ENCODE measurements around the gene CAT.

The CAT gene

DNA sequence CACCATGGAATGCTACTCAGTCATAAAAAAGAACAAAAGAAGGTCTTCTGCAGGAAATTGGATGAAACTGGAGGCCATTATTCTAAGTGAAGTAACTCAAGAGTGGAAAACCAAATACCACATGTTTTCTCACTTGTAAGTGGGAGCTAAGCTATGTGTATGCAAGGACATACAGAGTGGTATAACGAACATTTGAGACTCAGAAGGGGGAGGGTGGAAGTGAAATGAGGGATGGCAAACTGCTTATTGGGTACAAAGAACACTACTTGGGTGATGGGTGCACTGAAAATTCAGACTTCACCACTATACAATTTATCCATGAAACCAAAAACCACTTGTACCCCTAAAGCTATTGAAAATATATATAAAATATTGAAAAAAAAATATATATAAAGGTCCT is 13.4 kb upstream of the CAT start:
- no peak for DNase-seq (ENCODE audit: low spot score)

DNA sequence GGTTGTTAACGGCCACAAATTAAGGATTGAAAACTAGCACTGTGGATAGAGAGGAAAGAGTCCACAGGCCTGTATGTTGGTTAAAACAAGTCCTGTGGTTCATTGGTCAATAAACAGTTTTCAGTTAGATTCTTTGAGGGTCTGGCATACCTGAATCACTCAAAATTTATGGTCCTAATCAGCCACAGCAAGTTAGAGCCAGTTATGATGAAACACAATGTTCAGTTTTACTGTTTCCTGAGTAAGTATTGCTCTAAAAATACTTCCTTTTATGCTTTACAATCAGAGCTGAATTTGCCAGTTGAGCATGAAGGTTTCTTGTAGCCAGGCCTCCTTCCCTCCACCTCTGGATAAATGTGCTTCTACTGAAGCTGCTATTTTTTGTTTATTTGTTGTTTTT is 12.9 kb upstream of the CAT start:
- no peak for DNase-seq (ENCODE audit: low spot score)

DNA sequence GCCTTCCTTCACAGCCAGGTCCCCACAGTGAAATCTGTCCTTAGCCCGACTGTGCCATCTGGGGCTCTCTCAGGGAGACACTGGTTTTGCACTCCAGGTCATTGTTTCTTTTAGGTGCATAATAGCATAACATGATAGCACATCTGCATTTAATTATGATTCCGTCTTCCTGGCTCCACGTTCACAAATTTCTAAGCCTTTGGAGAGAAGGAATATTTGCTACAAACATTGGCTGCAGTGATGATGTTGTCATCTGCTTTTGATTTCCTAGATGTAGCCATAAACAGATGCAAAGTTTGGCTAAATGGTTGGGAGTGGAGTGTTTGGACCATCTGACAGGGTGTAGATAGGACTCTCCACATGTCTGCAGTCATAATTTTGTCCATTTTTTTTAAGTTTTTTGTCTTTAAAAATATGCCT is 12.0 kb upstream of the CAT start:
- no peak for DNase-seq (ENCODE audit: low spot score)

DNA sequence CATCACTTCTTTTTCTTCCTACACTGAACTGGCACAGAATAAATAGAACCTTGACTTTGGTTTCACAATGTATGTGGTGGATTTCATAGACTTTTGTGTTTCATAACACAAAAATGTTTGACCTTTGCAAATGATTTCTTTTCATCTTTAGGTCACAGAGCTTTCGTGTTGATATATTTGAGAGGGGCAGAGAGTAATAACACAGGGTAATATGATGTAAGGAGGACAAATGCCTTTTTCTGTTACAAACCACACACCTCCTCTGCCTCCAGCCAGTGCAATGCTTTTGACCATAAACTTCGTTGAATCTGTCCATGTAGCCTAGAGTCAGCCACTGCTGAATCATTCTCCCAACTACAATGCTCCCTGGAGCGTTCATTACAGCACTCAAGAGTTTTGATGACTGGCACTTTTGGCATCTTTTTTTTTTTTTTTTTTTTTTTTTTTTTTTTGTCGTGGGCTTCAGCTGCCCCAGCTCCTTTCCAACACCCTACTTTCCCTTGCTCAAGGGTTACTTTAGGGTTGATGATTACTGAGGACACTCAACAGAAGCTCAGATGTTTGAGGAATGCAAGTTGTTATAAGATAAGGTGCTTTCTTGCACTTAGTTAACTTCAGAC is 11.4 kb upstream of the CAT start:
- DNase-seq (ENCODE audit: low spot score), result no peak

DNA sequence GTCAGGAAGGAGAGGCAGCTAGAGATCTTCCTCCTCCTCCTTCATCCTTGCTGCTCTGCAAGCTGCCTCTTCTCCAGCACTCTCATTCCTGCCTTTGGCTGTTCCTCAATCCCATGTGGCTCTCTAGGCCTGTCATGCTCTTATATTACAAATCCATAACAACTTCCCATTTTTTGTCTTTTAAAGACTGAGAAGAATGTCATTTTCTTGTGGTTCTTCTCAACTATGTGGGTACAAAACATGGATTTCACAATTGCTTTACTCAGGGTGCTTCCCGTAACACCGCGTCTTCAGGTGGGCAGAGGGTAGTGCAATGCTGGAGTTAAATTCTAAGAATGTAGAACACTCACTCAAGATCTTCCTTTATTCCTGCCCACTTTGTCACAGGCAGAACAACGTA is 6.8 kb upstream of the CAT start:
- DNase-seq (ENCODE audit: low spot score), result no peak

DNA sequence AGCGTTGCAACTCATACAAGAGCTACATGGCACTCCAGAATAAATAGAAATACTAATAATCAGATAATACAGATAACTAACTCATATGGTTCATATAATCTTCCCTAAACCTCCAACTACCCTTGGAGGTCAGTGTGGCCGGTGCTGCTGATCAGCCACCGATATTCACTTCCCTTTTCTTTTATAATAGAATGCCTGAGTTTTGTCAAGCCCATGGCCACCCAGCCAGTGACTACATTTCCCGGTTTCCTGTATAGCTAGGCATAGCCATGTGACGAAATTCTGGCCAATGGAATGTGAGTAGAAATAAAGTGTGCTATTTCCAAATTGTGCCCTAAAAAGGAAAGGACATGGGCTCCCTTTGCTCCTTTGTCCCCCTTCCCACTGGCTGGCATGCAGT is 5.9 kb upstream of the CAT start:
- DNase-seq (ENCODE audit: low spot score), result no peak

DNA sequence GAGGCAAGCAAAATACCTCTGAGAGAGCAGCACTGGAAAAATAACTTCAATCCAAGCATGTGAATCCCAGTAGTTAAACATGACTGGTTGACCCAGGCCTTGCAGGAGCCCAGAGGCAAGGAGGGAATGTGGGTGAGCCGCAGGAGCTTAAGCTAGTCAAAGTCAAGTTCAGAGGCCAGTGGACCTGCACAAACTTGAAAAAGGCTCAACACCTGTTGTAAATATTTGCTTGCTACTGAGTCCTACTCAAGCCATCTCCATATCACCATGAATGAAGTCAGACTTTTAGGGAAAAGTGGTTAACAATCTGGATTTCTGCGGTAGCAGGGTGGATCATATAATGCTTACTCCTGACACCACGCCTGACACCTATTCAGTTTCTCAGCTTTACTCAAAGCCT is 4.8 kb upstream of the CAT start:
- DNase-seq (ENCODE audit: low spot score), result no peak

DNA sequence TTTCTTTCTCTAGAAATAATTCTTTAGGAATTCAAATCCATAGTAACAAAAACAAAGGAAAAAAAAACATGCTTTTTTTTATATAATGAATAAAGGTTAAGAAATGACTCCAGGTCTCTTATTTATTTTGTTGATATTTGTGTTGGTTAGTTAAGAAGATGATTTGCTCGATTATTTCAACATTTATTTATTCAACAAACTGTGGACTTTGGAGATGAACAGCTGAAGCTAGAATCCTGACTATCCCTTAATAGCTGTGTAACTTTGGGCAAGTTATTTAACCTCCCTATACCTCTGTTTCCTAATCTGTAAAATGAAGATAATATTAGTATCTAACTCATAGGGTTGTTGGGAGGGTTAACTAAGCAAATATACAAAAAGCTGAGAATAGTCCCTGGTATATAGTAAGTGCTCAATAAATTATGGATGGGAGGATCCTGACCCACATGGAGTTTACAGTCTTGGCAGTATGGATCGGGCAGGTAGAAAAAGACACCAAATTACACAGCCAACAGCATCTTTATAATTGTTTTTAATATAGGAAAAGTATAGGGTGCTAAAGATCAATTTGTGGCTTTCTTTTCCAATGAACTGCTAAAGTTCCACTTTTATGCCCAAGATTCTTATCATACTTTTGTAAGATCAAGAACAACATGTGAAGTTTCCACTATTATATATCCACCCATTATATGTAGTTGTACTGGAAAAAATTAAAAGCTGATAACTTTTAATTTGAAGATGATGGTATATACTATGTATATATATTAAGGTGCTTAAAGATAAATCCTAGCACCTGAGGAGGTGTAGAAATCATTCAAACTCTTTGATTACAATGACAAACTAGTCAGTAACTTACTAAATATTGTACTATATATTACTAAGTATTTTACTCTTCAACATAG is 1.3 kb upstream of the CAT start:
- no peak for DNase-seq (ENCODE audit: low spot score)

DNA sequence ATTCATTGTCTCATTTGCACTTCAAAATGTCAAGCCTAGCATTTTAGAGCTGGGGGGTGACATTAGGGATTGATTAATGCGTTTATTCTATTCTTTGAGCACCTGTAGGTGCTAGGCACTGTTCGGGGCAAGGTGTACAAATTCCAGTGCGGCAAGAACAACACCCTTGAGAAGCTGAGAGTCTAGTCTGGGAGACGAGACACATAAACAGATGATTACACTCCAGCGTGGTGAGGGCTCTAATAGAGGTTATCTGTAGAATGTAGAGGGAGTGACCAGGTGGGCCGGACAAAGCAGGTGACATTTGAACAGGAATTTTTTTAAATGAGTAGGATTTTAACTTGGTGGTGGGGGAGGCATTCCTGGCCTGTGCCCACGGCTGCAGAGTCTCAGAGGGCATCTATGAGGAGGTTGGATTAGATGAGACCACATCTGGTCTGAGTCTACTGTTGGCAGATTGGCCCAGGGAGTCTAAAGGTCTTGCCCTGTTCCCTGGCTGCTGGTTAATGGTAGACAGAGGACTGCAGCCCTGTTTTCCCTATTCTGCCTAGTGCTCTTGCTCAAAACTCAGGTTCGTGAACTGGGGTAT is 970 bp downstream of the CAT start:
- DNase-seq (ENCODE audit: low spot score), result no peak

DNA sequence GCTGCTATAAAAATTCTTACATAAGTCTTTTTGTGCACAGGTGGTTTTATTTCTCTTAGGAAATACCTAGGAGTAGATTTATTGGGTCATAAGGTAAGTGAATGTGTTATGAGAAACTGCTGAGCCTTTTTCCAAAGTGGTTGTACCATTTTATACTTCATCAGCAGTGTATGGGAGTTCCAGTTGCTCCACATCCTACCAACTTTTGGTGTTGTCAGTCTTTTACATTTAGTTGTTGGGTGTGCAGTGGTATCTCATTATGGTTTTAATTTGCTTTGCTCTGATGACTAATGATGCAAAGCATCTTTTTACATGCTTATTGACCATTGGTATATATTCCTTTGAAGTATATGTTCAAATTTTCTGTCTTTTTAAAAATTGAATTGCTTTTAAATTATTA is 3.1 kb downstream of the CAT start:
- no peak for DNase-seq (ENCODE audit: low spot score)

DNA sequence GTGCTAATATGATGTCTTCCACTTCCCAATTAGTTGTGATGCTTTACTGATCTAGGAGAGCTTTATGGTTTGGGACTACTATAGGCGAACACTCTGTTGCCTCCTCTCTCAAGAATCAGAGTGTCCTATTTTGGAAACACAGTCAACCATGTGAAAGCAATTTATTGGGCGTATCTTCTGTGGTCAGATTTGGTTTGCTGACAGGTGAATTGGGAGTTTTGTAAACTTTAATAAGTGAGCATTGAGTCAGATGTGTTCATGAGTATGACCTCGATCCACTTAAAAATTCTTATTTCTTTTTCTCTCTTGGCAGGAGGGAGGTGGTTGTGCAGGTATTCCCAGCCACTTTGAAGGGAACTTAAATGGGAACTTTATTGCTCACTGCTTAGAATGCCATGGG is 4.4 kb downstream of the CAT start:
- DNase-seq (ENCODE audit: low spot score), result no peak

DNA sequence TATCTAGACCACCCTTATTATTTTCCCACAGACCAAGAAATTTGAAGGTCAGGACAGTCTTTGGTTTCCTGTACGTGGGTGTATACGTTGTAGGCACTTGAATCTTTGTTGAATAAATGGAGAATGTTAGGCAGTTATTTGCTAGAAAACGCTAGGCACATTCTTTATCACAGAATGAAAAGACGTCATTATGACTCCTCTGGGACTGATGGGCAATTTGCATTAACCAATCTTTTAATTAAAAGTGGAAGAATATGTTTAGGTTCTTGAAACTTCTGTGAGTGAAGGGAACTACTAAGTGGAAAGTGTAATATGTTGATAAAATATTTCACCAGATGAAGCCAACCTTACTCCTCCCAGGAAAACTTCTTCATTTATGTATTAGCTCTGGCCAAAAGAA is 5.7 kb downstream of the CAT start:
- no peak for DNase-seq (ENCODE audit: low spot score)

DNA sequence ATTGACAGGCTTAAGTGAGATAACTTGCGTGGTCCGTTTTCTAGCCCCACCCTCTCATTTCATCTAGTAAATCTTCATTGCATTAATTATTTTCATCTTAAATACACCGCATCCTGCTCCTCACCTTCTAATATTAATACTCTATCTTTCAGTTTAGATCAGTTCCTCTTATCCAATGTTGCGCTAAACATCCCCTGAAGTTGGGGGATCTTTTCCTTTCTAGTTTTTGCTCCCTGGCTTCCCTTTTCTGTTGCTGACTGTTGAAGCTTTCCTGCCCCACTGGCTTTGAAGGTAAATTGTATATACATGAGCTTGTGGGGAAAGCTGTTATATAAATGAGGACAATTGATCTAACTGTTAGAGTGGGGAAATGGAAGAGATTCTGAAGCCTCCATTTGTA is 7.2 kb downstream of the CAT start:
- DNase-seq (ENCODE audit: low spot score), result no peak

DNA sequence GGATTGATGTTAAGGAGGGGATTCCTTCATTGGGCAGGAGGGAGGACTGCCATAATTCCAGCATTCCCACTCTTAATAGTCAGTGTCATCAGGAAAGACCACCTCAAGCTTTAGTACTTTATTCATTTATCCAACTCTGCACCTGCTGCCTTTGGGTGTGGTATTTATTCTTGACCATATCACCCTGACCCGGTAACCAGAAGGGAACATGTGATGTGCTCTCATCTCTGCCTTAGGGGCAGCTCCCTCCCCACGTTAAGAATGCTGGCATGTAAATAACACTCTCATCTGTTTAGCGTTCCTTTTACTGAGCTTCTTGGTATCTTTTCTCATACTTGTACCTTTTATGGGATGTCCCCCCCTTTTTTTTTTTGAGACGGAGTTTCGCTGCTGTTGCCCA is 7.7 kb downstream of the CAT start:
- no peak for DNase-seq (ENCODE audit: low spot score)

DNA sequence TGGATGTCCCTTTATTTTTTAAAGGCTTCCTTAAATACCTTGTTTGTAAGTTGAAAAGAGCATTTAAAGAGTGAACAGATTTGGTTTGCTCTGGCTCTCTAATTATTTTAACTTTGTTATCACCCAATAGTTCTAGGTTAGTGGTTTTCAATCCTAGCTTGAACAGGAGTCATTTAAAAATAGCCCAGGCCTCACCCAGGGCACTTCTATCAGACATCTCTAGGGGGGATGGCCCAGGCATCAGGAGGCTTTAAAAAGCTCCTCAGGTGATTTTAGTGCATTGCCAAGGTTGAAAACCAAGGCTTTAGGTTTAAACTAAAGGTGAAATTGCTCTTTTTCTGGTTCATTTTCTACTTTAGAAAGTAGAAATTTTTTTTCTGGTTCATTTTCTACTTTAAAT is 8.3 kb downstream of the CAT start:
- DNase-seq (ENCODE audit: low spot score), result no peak

DNA sequence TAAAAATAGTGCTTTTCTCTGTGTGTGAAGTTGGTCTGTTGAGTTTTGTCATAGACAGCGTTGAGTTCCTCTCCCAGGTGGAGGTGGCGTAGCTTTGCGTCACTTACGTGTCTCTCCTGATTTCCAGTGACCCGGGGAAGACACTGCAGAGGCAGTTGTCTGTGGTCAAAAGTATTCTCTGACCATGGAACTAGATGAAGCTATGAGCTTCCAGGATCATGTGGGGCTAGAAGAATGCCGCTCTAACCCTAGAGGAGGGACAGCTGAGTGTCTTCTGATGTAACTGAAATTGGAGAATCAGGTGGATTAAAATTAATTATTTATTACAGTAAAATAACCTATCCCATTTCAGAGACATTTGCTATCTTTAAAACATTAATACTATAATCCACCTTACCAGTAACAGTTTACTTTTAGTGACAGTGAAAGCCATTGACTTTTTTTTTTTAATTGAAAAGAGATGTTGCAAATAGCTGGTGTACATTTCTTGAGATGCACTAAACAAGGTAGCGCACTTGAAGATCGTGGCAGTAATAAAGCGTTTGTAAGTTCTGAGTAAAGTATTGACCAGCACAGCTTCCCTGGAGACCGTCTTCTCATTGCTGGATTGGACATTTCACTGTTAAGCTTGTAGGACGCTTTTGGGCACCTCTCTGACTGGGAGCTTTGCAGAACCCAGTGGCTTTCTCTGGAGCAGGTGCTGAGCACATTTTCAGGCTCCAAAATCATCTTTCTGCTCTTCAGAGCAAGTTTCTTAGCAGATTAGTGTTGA is 9.7 kb downstream of the CAT start:
- no peak for DNase-seq (ENCODE audit: low spot score)

DNA sequence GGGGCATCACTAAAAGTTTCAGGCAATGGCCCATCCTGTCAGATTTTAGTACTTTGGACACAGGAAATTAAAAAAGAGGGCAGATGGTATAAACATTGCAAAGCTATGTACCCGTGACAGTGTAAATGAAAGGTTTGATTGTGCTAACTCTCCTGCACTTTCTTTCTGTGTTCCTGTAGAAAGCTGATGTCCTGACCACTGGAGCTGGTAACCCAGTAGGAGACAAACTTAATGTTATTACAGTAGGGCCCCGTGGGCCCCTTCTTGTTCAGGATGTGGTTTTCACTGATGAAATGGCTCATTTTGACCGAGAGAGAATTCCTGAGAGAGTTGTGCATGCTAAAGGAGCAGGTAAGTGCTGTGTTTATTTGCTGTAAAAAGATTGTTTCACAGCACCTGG is 10.3 kb downstream of the CAT start:
- no peak for DNase-seq (ENCODE audit: low spot score)

DNA sequence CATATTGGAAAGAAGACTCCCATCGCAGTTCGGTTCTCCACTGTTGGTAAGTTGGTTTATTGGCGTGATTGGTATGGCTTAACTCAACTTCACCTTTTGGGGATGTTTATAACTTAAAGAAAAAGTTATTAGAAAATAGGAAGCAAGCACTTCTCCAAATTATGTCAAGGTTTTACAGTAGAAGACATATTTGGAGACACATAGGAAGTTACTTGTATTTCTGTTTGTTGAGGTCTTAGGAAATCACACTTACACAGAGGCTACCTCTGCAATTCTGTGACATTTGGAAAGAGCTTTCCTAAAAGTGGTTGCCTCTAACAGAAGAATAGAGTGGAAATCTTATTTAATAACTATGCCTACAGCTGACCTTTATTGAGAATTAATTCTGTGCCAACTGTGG is 12.3 kb downstream of the CAT start:
- no peak for DNase-seq (ENCODE audit: low spot score)

DNA sequence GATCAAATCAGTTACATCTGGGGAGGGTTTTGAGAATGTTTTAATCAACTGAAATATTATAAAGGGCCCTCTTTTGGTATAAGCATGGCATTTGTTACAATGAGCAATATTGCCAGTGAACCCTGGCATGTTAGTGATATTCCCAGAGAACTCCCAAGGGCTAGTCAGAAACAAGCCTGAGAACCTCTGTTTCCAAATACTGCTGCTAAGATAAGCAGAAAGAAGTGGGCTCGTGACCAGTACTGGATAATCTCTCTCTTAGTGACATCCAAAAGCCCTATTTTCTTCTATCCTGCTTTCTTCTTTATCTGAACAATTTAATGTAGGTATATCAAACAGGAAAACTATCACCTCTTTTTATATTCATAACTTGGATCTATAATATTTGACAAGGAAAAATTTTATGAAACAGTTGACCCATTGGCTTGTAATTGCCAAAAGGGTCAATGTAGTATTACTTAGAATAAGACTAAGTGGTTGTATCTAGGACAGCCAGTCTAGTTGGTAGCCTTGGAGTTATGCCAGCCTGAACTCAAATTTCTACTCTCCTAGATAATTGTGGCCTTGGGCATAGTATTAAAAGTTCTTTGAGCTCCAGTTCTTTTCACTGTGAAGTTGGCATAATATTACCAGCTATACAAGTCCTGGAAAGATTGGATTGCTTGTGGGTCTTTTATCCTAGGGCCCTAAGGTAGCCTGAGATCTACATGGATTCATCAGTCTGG is 15.7 kb downstream of the CAT start:
- no peak for DNase-seq (ENCODE audit: low spot score)

DNA sequence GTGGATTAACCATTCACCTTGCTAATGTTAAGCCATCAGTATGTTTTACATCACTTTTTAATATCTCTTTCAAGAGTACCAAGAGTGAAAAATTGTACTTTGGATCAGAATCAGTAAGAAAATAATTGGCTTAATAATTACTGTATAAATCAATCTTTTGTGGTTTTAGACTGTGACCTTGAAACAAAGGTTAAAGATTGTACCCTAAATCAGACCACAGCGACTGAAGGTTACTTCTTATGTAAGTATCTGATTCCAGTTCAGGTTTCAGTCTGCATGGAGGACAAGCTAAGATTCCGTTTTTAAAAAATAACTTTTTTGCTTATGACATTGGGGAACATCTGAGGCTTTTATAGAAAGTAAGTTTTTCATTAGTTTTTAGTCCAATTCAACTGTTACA is 18.9 kb downstream of the CAT start:
- DNase-seq (ENCODE audit: low spot score), result no peak

DNA sequence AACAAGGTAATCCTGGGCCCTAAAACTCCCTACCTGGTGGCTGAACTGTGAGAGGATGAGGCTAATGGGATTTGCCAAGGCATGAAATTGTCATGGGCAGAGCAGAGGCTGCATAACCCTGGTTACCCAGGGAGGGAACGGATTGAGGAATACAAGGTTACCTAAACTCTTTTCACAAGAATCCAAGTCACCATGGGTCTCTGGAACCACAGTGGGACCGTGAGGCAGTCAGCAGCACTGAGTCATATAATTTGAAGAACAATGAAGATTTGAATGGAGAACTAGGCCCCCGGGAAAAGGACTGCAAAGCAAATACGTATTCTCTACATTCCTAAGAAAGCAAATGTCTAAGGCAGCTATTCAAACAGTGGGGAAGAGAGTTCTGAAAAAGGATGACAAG is 19.8 kb downstream of the CAT start:
- no peak for DNase-seq (ENCODE audit: low spot score)
